SH-SY5Y (cell line): ENCODE measurements around the gene GMDS.

Experiments
- GATA2 ChIP-seq: IDR thresholded peaks from 2 replicates; pipeline ENCODE4 v1.6.1; 2011; ENCODE audit warnings: mild to moderate bottlenecking, low read depth, low read length
- GATA3 ChIP-seq: IDR thresholded peaks from 2 replicates; pipeline ENCODE4 v1.6.1; 2011; ENCODE audit warnings: low read depth, mild to moderate bottlenecking, low read length, moderate library complexity

- TF ChIP-seq GATA2, result no peak
- no peak for TF ChIP-seq GATA3
These were observed 90.2 kb downstream of the GMDS start for GRCh38 chr6:2155206-2155605.
